Endothelial cell of umbilical vein (primary cell): ENCODE measurements around the gene PTPRH. TPM values are rescaled to one million over a fixed set of nuclear protein-coding genes. Genes with fewer than 3 reads are reported as not detected.
A peak's percentile ranks its signal among the peaks of the same experiment; 100 is the strongest.

Experiments used
- BruUV-seq: library from RNA; stranded (reverse); fragments of 400-500 nt; replicated peaks from 2 replicates; lab custom pipeline; 2021; lab: Mats Ljungman, UMichigan
- CTCF ChIA-PET: fragments of 300-600, 350-600 bp; sonication (Branson Sonifier 250); formaldehyde crosslinking; loops from one replicate; lab custom pipeline; 2021; ENCODE audit warnings: antibody characterized with exemption, inconsistent platforms; lab: Charles Lee
- POLR2A ChIA-PET: fragments of 300-600, 350-600 bp; sonication (Branson Sonifier 250); formaldehyde crosslinking; loops from one replicate; lab custom pipeline; 2021; ENCODE audit warnings: antibody characterized with exemption, inconsistent platforms; lab: Charles Lee
- DNase-seq: peaks from one replicate; pipeline ENCODE4 v3.0.0-alpha.2; 2011; ENCODE audit warnings: low read depth, low spot score
- FAIRE-seq: peaks from 2 replicates; lab custom pipeline; 2011; peaks lifted over from hg19 to GRCh38; lab: Jason Lieb, UNC
- H2AFZ ChIP-seq: 2 replicates; pipeline ENCODE4 v1.6.0; 2012; ENCODE audit warnings: low read depth, low read length, control low read depth, inconsistent platforms
- H3K27ac ChIP-seq: 2 replicates; pipeline ENCODE4 v1.5.1; 2011; ENCODE audit warnings: low read depth, mild to moderate bottlenecking, control low read depth, low read length, moderate library complexity; ENCODE audit not compliant: insufficient read depth
- H3K27me3 ChIP-seq, 2 experiments: 2 replicates each; pipeline versions ENCODE4 v1.6.0 to v1.6.1; 2011; ENCODE audit warnings: low read length in 2 of 2, mixed read lengths in 1 of 2; ENCODE audit not compliant: control insufficient read depth in 2 of 2, insufficient read depth in 2 of 2
- H3K36me3 ChIP-seq, 2 experiments: 2 replicates in 1 of 2; 3 replicates in 1 of 2; pipeline ENCODE4 v1.5.1; 2011; ENCODE audit warnings: low read length in 2 of 2, mild to moderate bottlenecking in 1 of 2, moderate library complexity in 1 of 2; ENCODE audit not compliant: control insufficient read depth in 2 of 2, insufficient read depth in 2 of 2; ENCODE audit errors: extremely low read depth in 1 of 2
- H3K4me1 ChIP-seq: 3 replicates; pipeline ENCODE4 v1.5.1; 2011; ENCODE audit warnings: mild to moderate bottlenecking, low read length; ENCODE audit not compliant: control insufficient read depth, insufficient read depth; ENCODE audit errors: extremely low read depth
- H3K4me2 ChIP-seq: 2 replicates; pipeline ENCODE4 v1.6.1; 2011; ENCODE audit warnings: low read length, control low read depth, mixed read lengths; ENCODE audit not compliant: insufficient read depth
- H3K4me3 ChIP-seq, 3 experiments: fragments of 200-600 bp in 1 of 3; sonication (generic), shearing (Covaris generic) in 1 of 3; replicated peaks in 1 of 3; 2 replicates each; pipeline ENCODE4 v1.5.1; 2011 to 2016; ENCODE audit warnings: control low read depth in 3 of 3, low read length in 3 of 3, mild to moderate bottlenecking in 2 of 3, inconsistent platforms in 1 of 3, low read depth in 1 of 3, moderate library complexity in 1 of 3; ENCODE audit not compliant: insufficient read depth in 1 of 3
- H3K79me2 ChIP-seq: 2 replicates; pipeline ENCODE4 v1.6.0; 2012; ENCODE audit warnings: low read length, inconsistent platforms; ENCODE audit not compliant: control insufficient read depth, insufficient read depth
- H3K9ac ChIP-seq: replicated peaks from 2 replicates; pipeline ENCODE3; 2011; ENCODE audit warnings: low read length, control low read depth; ENCODE audit not compliant: insufficient read depth; ENCODE audit errors: extremely low read depth
- H3K9me1 ChIP-seq: replicated peaks from 3 replicates; pipeline ENCODE4 v1.6.0; 2011; ENCODE audit warnings: mild to moderate bottlenecking, low read length; ENCODE audit not compliant: control insufficient read depth, insufficient read depth; ENCODE audit errors: extremely low read depth
- H3K9me3 ChIP-seq: replicated peaks from 2 replicates; pipeline ENCODE4 v1.5.1; 2012; ENCODE audit warnings: low read length, inconsistent platforms; ENCODE audit not compliant: control insufficient read depth, insufficient read depth
- H4K20me1 ChIP-seq: replicated peaks from 2 replicates; pipeline ENCODE3; 2011; ENCODE audit warnings: mild to moderate bottlenecking, low read length; ENCODE audit not compliant: control insufficient read depth, insufficient read depth; ENCODE audit errors: extremely low read depth
- EZH2 ChIP-seq: IDR thresholded peaks from 2 replicates; pipeline ENCODE4 v1.6.1; 2012; ENCODE audit warnings: borderline replicate concordance, low read depth, mild to moderate bottlenecking, moderate library complexity, low read length, inconsistent platforms; ENCODE audit not compliant: severe bottlenecking
- FOS ChIP-seq: IDR thresholded peaks from 2 replicates; pipeline ENCODE4 v1.6.1; 2011; ENCODE audit warnings: mild to moderate bottlenecking, low read length, moderate library complexity, borderline replicate concordance; ENCODE audit not compliant: insufficient read depth
- GATA2 ChIP-seq: IDR thresholded peaks from 2 replicates; pipeline ENCODE4 v1.7.0; 2011; ENCODE audit warnings: low read depth, mild to moderate bottlenecking, moderate library complexity, mixed read lengths, low read length; ENCODE audit not compliant: insufficient read length, insufficient read depth
- JUN ChIP-seq: IDR thresholded peaks from 2 replicates; pipeline ENCODE4 v1.6.1; 2011; ENCODE audit warnings: borderline replicate concordance, low read depth; ENCODE audit not compliant: insufficient read length, insufficient read depth
- MYC ChIP-seq: IDR thresholded peaks from one replicate; pipeline ENCODE4 v1.6.1; 2011; ENCODE audit warnings: mild to moderate bottlenecking, low read depth, low read length
- POLR2A ChIP-seq: IDR thresholded peaks from 2 replicates; pipeline ENCODE4 v1.6.1; 2012; ENCODE audit warnings: low read depth, mild to moderate bottlenecking, control low read depth, low read length
- POLR2AphosphoS5 ChIP-seq: IDR thresholded peaks from 2 replicates; pipeline ENCODE4 v1.6.1; 2012; ENCODE audit warnings: low read depth, mild to moderate bottlenecking, control low read depth, low read length, moderate library complexity; ENCODE audit not compliant: insufficient read depth
- dilution Hi-C: fragments of 300-500 bp; cut with MboI; formaldehyde crosslinking; loops from one replicate; pipeline ENCODE4 v1.15.0; 2019; ENCODE audit warnings: low sequenced_read_pairs; ENCODE audit not compliant: extremely low pct_ligation_motif_present
- intact Hi-C: fragments of 100-400 bp; cut with micrococcal nuclease; formaldehyde crosslinking; loops from one replicate; pipeline ENCODE4 v1.10.0; 2022
- polyA plus RNA-seq, 4 experiments: library from polyadenylated mRNA; depleted of rRNA in 3 of 4; stranded (reverse) in 3 of 4; unstranded in 1 of 4; fragments of >200 nt; gene quantifications; 2 replicates each; pipeline versions ENCODE4 v1.2.1 to v1.2.3, GENCODE V29; 2011 to 2012; ENCODE audit warnings: missing spikeins in 1 of 4
- total RNA-seq: library from RNA; stranded (reverse); gene quantifications from 2 replicates; pipeline ENCODE4 v1.2.3, GENCODE V29; 2021
- TF ChIP-seq, protein P1 (sequence below), 2 donors: IDR thresholded peaks; 1 replicate in 1 of 2; 2 replicates in 1 of 2; pipeline ENCODE4 v1.5.1; 2011; ENCODE audit warnings: low read length in 2 of 2, mild to moderate bottlenecking in 2 of 2, moderate library complexity in 2 of 2, control low read depth in 1 of 2, inconsistent platforms in 1 of 2, low read depth in 1 of 2; ENCODE audit not compliant: insufficient read depth in 1 of 2; ENCODE audit errors: extremely low read depth in 1 of 2
- TF ChIP-seq, protein P2 (sequence below): IDR thresholded peaks from 2 replicates; pipeline ENCODE4 v1.6.1; 2011; ENCODE audit not compliant: insufficient read depth, insufficient read length

PTPRH gene
- total and polyA plus RNA-seq, 2 donors (not counting 3 experiments of a cell fraction or from before 2014, with no cell fraction given) = 0.14 to 1.00 TPM

DNA sequence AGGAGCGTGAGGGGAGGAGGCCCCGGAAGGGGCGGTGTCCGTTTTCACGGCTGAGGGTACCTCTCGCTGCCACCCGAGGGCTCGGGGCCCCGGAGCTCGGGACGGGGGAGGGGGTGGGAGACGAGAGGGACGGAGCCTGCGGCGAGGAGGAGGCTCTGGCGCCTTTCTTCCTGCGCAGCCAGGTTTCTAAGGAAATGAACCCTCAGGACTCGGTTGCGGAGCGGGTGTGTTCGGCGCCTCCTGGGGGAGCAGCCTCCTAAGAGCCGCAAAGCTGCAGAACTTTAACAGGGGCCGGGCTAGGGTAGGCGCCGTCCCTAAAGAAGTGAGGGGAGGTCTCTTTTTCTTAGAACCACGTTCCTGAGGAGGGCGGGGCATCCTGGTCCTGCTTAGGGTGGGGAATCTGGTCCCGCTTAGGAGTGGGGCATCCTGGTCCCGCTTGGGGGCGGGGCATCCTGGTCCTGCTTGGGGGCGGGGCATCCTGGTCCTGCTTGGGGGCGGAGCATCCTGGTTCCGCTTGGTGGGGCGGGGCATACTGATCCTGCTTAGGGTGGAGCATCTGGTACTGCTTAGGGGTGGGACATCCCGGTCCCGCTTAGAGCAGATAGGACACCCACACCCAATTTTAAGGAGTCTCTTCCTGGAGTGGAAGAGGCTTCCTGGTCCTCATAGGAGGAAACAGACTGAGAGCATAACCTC lies 35.4 kb downstream of the PTPRH start:
- Histone ChIP-seq H4K20me1 (no peaks in the 10 kb centered on the region), H3K4me2 (peak overlapping the region; percentile 48), H3K36me3 (no peaks in the 10 kb centered on the region), H3K79me2 (no peaks in the 10 kb centered on the region), H3K9me1 (no peaks in the 10 kb centered on the region), H3K9me3 (no peaks in the 10 kb centered on the region), H3K27ac (no peak overlapping the region), H3K4me3 (peak overlapping the region; percentile 17 to 30 (median 19)), H3K9ac (no peak overlapping the region), H3K4me1 (no peaks in the 10 kb centered on the region), H2AFZ (peak overlapping the region; percentile 74), H3K27me3 (peaks cover 26 to 35% of the 10 kb centered on the region in 2 experiments)
- dilution Hi-C loops (no loop called here), intact Hi-C loops (no loop called here)
- TF ChIP-seq, protein P1, sequence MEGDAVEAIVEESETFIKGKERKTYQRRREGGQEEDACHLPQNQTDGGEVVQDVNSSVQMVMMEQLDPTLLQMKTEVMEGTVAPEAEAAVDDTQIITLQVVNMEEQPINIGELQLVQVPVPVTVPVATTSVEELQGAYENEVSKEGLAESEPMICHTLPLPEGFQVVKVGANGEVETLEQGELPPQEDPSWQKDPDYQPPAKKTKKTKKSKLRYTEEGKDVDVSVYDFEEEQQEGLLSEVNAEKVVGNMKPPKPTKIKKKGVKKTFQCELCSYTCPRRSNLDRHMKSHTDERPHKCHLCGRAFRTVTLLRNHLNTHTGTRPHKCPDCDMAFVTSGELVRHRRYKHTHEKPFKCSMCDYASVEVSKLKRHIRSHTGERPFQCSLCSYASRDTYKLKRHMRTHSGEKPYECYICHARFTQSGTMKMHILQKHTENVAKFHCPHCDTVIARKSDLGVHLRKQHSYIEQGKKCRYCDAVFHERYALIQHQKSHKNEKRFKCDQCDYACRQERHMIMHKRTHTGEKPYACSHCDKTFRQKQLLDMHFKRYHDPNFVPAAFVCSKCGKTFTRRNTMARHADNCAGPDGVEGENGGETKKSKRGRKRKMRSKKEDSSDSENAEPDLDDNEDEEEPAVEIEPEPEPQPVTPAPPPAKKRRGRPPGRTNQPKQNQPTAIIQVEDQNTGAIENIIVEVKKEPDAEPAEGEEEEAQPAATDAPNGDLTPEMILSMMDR (IDR thresholded peaks at IDR 0.05; ENCODE audit: extremely low read depth in 1 of 2, insufficient read depth in 1 of 2, low read depth in 1 of 2, low read length in 2 of 2) = no peak
- TF ChIP-seq POLR2AphosphoS5 = no peak
- TF ChIP-seq POLR2A = no peak
- no peak for TF ChIP-seq FOS
- TF ChIP-seq GATA2 = no peak
- no peak for TF ChIP-seq JUN
- TF ChIP-seq, protein P2, sequence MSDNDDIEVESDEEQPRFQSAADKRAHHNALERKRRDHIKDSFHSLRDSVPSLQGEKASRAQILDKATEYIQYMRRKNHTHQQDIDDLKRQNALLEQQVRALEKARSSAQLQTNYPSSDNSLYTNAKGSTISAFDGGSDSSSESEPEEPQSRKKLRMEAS = no peak
- no peak for TF ChIP-seq EZH2
- TF ChIP-seq MYC = no peak
- no TSS peak for BruUV-seq
- ChIA-PET POLR2A (no interaction called here), CTCF (interaction anchor here (0.6 to 1.7 kb wide), 2 partner anchors 14 to 470 kb away, joined by 4 to 6 read pairs; no protein-coding TSS in a partner anchor)
- FAIRE-seq (peak; percentile 69), DNase-seq (no peak)
